Measurements from ENCODE around the gene ZNF549.

DNA sequence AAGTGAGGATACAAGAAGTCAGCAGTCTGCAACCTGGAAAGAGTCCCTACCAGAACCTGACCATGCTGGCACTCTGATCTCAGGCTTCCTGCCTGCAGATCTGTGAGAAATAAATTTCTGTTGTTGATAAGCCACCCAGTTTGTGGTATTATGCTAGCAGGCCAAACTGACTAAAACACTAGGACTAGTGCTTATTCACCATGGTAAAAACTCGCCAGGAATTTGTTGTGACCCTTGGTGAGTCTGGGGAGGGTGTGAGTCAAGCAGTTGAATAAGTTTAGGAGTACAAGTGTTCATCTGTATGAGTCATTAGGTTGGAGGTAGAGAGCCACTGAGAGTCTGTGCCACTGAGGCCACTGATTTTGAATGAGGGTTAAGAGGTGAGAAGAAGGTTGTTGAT, 60.4 kb downstream of the ZNF549 start:
- no peak for TF ChIP-seq CTCF (conservative IDR thresholded peaks at IDR 0.05; ENCODE audit: low read depth, low read length)
- TF ChIP-seq EZH2 (IDR thresholded peaks at IDR 0.05; ENCODE audit: low read length, unreplicated experiment), result no peak
